GOT3 (cell line): ENCODE results near the gene ID1.
"Not testable (repeated sequence)": the region's sequence is repeated elsewhere in the genome, so short reads cannot be mapped to it uniquely, and the experiment has no call there.

ENCODE experiments used
- DNase-seq: peaks from one replicate; lab custom pipeline; 2025; ENCODE audit warnings: mixed read lengths; lab: John Stamatoyannopoulos, UW

Gene ID1

GRCh38 chr20:31602431-31602778, 2.7 kb upstream of the ID1 start:
- no peak for DNase-seq

GRCh38 chr20:31602779-31603441, 2.2 kb upstream of the ID1 start:
- DNase-seq: no peak

DNA sequence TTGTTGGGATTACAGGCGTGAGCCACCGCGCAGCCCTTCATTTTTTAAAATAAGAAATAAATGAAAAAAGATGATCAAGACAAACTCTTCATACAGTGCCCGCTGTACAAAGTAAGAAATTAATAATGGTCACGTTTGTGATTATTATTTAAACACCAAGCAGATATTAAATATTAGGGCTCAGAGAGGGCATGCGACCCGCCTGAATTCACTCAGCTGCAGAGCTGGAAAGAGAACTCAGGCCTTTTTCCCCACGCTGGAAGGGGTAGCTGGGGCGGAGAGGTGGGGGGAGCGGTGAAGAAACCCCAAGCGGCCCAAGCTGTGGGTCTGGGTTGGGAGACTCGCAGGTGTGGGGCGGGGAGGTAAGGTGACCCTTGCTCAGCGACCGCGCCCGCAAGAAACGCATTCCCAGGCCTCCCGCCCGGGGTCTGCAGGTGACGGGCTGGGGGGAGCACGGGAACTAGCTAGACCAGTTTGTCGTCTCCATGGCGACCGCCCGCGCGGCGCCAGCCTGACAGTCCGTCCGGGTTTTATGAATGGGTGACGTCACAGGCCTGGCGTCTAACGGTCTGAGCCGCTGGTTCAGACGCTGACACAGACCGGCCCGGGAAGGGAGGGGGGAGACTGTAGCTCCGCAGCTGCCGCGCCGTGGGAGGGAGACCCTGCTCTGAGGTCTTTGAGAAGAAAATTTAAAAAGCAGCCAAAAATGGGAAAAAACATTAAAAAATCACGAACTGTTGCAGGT, 1.1 kb upstream of the ID1 start:
- peak; percentile 82 for DNase-seq

DNA sequence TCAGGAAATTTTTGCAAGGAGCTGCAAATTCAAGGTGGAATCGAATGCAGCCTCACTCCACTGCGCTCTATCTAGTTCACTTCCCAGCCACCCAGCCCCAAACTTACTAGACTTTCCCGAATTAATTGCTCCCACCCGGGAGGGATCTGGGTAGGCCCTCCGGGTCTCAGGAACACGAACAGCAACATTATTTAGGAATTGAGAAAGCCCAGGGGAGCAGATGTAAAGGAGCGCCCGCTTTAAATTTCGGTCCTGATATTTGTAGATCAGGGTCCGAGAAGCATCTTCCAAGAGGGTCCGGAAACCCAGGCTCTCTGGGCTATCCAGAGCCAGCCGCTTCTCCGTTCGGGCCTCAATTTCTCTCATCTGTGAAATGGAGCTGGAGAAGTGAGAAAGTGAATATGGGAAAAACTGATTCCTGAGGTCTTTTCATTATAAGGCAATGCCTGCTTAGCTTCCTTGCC, 490 bp upstream of the ID1 start:
- no peak for DNase-seq

DNA sequence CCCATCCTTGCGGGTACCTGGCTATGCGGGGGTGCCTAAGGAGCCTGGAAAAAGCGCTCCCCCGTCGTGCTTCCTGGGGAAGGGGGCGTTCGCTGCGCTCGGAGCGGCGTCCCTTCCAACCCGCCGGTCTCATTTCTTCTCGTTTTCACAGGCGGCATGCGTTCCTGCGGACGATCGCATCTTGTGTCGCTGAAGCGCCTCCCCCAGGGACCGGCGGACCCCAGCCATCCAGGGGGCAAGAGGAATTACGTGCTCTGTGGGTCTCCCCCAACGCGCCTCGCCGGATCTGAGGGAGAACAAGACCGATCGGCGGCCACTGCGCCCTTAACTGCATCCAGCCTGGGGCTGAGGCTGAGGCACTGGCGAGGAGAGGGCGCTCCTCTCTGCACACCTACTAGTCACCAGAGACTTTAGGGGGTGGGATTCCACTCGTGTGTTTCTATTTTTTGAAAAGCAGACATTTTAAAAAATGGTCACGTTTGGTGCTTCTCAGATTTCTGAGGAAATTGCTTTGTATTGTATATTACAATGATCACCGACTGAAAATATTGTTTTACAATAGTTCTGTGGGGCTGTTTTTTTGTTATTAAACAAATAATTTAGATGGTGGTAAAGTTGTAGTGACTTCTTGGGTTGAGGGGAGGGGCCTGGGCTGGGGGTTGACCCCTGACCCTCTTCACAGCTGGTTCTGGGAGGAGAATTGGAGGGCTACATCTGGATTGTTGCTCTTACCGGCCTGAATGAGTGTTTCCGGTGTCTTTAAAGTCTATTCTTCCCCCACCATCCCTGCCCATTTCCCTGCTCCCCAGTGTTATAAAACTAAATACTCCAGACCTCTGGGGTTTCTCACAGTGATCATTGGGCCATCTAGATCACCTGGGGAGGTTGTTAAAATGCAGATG, 1.1 kb downstream of the ID1 start:
- no peak for DNase-seq

- no peak for DNase-seq
Observed at GRCh38 chr20:31606804-31607639, 1.9 kb downstream of the ID1 start.

DNA sequence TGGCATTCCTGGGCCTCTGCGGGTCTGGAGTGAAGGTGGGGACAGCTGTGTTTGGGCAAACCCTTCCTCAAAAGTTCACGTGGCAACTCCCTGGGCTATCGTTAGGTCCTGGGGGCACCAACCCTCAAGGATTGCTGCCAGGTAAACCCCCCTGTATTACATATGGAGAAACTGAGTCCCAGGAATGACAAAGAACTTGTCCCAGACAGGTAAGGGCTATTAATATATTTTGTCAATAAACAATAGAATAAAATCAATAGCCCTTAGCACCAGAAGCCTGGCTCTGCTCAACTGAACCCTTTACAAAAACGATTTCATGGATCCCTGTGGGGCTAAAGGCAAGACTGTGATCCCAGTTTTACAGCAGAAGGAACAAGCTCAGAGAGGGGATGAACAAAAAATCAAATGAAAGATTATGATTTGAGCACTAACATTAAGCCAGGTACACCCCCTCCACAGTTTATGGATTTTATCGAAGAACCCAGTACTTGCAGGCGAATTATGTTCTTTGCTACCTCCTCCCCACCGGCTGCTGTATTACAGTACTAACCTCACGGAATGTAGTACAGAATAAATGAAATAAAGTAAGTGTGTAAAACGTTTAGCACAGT, 2.7 kb downstream of the ID1 start:
- no peak for DNase-seq

DNA sequence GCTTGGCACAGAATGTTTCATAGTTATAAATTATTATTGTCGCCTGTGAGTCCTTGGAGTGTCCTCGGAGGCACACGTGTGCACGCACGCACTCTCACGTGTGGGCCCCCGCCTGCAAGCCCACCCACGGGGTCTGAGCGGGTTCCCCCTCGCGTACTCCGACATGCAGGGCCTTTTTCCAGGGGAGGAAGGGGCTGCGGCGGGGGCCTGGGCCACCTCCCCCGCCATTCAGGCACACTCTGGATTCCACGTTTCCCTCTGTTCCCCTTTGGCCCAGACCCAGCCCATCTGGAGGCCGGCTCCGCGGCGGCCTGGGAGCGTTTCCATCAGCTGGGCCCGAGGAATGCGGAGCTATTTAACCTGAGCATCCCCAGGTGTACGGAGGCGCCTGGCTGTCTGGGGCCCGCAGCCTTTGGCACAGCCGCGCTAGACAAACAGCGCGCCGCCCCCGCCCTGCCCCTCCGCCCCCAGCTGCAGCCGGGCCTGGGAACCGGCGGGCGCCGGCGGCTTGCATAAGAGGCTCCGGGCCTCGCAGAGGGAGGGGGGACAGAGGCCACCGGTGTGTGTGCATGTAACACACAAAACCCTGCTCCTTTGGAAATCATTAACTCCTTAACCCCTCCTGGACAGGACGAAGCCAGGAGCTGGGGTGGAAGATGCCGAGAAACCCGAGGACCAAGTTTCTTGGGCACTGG, 3.3 kb downstream of the ID1 start:
- DNase-seq: peak; percentile 10

DNA sequence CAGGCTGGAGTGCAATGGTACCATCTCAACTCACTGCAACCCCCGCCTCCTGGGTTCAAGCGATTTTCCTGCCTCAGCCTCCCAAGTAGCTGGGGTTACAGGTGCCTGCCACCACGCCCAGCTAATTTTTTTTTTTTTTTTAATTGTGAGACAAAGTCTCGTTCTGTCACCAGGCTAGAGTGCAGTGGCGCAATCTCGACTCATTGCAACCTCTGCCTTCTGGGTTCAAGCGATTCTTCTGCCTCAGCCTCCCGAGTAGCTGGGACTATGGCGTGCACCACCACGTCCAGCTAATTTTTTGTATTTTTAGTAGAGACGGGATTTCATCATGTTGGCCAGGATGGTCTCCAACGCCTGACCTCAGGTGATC, 7.2 kb downstream of the ID1 start:
- not testable (repeated sequence) for DNase-seq

GRCh38 chr20:31615416-31615815, 10.3 kb downstream of the ID1 start:
- no peak for DNase-seq

DNA sequence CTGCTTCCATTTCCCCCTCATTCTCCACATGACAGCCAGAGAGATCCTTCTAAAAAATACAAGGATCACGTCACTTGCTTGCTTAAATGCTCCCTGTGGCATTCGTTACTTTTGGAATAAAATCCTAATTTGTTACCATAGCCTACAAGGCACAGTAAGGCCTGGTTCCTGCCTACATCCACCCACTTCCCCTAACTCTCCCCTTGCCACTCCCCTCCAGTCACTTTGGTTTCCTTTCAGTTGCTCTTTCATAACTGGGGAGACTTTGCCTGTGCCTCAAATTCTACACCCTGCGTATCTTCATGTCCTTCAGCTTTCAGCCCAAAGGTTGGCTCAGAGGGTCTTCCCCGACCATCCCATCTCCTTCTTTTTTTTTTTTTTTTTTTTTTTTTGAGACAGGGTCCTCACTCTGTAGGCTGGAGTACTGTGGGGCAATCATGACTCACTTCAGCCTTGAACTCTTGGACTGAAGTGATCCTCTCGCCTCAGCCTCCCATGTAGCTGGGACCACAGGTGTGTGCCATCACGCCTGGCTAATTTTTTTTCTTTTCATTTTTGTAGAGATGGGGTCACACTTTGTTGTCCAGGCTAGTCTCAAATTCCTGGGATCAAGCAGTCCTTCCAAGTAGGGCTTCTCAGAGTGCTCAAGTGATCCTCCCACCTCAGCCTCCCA, 12.5 kb downstream of the ID1 start:
- DNase-seq: no peak

DNA sequence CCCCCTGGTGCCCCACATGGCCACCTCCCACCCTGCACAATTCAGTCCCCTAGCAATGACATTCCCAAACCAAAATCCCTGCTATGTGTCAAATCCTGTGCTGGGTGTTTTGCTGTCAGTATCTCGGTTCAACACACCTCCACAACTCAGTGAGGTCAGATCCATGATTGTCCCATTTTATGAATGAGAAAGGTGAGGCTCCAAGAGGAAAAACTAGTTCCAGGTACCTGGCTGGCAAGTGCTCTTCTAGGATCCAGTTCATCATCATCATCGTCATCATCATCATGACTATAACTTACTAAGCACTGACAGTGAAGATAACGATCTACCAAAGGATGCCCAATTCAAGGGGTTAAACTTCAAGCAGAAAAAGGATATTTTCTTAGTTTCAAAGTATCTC, 15.2 kb downstream of the ID1 start:
- DNase-seq: no peak

- DNase-seq: not testable (repeated sequence)
Observed at GRCh38 chr20:31623123-31623505, 18.0 kb downstream of the ID1 start.

- not testable (repeated sequence) for DNase-seq
Observed at GRCh38 chr20:31626534-31626933, 21.4 kb downstream of the ID1 start.

DNA sequence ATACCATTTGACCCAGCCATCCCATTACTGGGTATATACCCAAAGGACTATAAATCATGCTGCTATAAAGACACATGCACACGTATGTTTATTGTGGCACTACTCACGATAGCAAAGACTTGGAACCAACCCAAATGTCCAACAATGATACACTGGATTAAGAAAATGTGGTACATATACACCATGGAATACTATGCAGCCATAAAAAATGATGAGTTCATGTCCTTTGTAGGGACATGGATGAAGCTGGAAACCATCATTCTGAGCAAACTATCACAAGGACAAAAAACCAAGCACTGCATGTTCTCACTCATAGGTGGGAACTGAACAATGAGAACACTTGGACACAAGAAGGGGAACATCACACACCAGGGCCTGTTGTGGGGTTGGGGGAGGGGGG, 23.0 kb downstream of the ID1 start:
- not testable (repeated sequence) for DNase-seq

DNA sequence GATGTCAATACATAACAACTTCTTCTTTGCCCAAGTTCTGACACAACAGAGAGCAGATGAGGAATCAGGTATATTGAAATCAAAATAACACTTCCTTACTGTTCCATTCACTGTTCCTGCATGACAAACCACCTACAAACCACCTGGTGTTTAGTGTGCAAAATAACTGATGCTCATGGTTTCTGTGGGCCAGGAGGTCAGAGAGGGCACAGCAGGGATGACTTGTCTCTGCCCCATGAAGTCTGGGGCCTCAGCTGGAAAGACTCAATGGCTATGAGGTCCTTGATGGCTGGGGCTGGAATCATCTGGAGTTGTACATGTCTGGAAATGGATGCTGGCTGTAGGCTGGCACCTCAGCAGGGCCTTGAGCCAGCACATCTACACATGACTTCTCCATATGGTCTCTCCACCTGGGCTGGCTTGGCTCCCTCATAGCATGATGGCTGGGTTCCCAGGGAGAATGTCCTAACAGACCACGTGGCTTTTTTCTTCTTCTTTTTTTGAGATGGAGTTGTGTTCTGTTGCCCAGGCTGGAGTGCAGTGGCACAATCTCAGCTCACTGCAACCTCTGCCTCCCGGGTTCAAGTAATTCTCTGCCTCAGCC, 25.2 kb downstream of the ID1 start:
- DNase-seq: no peak

- no peak for DNase-seq
Observed at GRCh38 chr20:31632548-31633338, 27.7 kb downstream of the ID1 start.

- no peak for DNase-seq
Observed at GRCh38 chr20:31633339-31633914, 28.3 kb downstream of the ID1 start.

GRCh38 chr20:31637660-31638059, 32.6 kb downstream of the ID1 start, which contains the start of gene COX4I2:
Gene COX4I2, plus strand, starts transcription at chr20:31637912. Its CDS starts 1,106 bp downstream, at chr20:31639018.
- DNase-seq: no peak
